ENCODE data around the gene FRMD4A.

DNA sequence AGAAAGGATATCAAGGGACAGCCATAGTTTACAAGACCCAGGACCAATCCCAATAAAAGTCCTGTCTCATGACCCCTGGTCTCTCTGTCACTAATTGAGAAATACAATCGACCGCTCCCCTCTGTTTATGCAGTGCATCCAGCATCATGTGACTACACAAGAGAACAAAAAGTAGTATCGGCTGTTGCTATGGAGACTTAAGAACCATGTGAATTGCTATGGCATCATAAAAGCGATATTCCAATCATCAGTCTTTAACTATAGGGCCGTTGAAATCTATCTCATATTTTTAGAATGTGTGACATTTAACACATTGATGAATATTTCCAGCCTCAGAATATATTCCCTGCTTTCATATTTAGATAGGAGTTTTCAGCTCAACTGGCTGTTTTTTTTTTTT lies 139.3 kb downstream of the FRMD4A start:
- TF ChIP-seq, protein P1, sequence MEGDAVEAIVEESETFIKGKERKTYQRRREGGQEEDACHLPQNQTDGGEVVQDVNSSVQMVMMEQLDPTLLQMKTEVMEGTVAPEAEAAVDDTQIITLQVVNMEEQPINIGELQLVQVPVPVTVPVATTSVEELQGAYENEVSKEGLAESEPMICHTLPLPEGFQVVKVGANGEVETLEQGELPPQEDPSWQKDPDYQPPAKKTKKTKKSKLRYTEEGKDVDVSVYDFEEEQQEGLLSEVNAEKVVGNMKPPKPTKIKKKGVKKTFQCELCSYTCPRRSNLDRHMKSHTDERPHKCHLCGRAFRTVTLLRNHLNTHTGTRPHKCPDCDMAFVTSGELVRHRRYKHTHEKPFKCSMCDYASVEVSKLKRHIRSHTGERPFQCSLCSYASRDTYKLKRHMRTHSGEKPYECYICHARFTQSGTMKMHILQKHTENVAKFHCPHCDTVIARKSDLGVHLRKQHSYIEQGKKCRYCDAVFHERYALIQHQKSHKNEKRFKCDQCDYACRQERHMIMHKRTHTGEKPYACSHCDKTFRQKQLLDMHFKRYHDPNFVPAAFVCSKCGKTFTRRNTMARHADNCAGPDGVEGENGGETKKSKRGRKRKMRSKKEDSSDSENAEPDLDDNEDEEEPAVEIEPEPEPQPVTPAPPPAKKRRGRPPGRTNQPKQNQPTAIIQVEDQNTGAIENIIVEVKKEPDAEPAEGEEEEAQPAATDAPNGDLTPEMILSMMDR (IDR thresholded peaks at IDR 0.05; ENCODE audit: insufficient read depth, low read length, poor library complexity, severe bottlenecking), result no peak
- TF ChIP-seq EZH2phosphoT487 (conservative IDR thresholded peaks at IDR 0.05; ENCODE audit: low read length), result no peak

Data from SU-DHL-6 (cell line).